Progenitor cell of endocrine pancreas (in vitro differentiated cells): ENCODE results near the gene DHX40. TPM values are rescaled to one million over a fixed set of nuclear protein-coding genes. Genes with fewer than 3 reads are reported as not detected.
"Not testable (repeated sequence)": the region's sequence is repeated elsewhere in the genome, so short reads cannot be mapped to it uniquely, and the experiment has no call there.

Source experiments
- DNase-seq: peaks from one replicate; pipeline ENCODE4 v3.0.0; 2021; ENCODE audit warnings: low spot score; ENCODE audit not compliant: unreplicated experiment
- H3K27ac Mint-ChIP-seq: 2 replicates; pipeline ENCODE4 v1.8.0; 2021; ENCODE audit warnings: mild to moderate bottlenecking, moderate library complexity, mixed read lengths
- H3K27me3 Mint-ChIP-seq: 2 replicates; pipeline ENCODE4 v1.8.0; 2021; ENCODE audit warnings: mixed read lengths
- H3K36me3 Mint-ChIP-seq: 2 replicates; pipeline ENCODE4 v1.8.0; 2022; ENCODE audit warnings: mixed read lengths; ENCODE audit not compliant: insufficient read depth
- H3K4me1 Mint-ChIP-seq: 2 replicates; pipeline ENCODE4 v1.8.0; 2021; ENCODE audit warnings: low read depth, mixed read lengths
- H3K4me3 Mint-ChIP-seq: 2 replicates; pipeline ENCODE4 v1.8.0; 2021; ENCODE audit warnings: low read depth, mild to moderate bottlenecking, moderate library complexity, mixed read lengths
- H3K9me3 Mint-ChIP-seq: 2 replicates; pipeline ENCODE4 v1.8.0; 2021; ENCODE audit warnings: low read depth, mixed read lengths
- total RNA-seq: library from RNA; stranded (reverse); gene quantifications from 2 replicates; pipeline ENCODE4 v1.2.1, GENCODE V29; 2021
- TF ChIP-seq, protein P1 (sequence below): fragments of 200-600 bp; sonication (generic); IDR thresholded peaks from one replicate; pipeline ENCODE4 v1.5.0; 2021; ENCODE audit warnings: antibody characterized with exemption, mild to moderate bottlenecking; ENCODE audit not compliant: unreplicated experiment

DHX40 gene
- total RNA-seq, 1 donor from 2014 or later = 67.9 TPM

DNA sequence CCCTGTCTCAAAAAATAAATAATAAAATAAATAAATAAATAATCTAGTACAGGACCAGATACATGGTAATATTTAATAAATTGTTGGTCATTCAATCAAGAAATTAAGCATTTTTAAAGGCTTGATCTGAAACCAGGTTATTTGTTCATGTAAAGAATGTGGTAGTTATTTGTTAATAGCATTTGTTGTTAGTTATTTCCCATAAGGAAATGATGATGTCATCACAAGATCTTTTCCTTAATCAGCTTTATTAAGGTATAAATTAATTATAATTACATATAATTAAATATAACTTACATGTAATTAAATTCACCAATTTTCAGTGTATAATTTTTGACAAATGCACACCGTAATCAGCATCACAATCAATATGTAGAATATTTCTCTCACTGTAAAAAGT lies 19.5 kb upstream of the DHX40 start:
- H3K36me3 Mint-ChIP-seq = no peaks in the 10 kb centered on the region
- H3K4me1 Mint-ChIP-seq = peaks cover 3% of the 10 kb centered on the region
- H3K27me3 Mint-ChIP-seq = peaks cover 2% of the 10 kb centered on the region
- H3K27ac Mint-ChIP-seq = no peak overlapping the region
- no peaks in the 10 kb centered on the region for H3K9me3 Mint-ChIP-seq
- TF ChIP-seq, protein P1, sequence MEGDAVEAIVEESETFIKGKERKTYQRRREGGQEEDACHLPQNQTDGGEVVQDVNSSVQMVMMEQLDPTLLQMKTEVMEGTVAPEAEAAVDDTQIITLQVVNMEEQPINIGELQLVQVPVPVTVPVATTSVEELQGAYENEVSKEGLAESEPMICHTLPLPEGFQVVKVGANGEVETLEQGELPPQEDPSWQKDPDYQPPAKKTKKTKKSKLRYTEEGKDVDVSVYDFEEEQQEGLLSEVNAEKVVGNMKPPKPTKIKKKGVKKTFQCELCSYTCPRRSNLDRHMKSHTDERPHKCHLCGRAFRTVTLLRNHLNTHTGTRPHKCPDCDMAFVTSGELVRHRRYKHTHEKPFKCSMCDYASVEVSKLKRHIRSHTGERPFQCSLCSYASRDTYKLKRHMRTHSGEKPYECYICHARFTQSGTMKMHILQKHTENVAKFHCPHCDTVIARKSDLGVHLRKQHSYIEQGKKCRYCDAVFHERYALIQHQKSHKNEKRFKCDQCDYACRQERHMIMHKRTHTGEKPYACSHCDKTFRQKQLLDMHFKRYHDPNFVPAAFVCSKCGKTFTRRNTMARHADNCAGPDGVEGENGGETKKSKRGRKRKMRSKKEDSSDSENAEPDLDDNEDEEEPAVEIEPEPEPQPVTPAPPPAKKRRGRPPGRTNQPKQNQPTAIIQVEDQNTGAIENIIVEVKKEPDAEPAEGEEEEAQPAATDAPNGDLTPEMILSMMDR = no peak
- no peak overlapping the region for H3K4me3 Mint-ChIP-seq
- DNase-seq = no peak

DNA sequence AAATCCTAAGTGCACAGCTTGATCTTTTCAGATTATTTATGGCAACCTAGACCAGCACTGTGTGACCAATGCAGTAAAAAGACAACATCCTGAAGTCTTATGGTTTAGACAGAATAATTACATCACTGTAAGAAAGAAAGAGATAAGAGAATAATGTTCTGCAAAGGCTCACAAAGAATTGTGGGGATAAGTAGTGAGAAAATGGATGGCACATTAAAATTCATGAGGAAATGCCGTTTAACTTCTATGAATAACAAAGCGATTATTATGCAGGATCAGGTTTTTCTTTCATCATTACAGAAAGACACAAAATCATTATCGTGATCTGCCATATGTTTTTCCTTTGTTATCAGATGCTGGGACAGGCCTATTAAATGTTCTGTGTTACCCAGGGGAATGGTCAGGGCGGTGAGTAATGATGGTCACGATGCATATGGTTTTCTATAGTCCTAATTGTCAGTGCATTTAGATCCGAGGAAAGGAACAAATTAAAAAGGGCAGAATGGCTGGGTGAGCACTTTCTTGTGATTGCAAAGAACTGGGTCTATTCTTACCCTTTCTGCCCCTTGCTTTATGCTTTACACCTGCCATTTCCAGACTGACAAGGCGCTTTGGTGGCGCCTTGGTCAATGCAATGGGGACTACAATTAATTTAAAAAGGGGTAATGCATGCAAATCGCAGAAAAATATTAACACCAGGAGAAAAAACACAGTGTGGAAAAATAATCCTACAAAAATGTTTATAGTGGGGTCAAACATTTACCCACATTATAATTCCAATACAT lies 18.1 kb upstream of the DHX40 start:
- H3K4me1 Mint-ChIP-seq = peaks cover 3% of the 10 kb centered on the region
- no peak overlapping the region for H3K27ac Mint-ChIP-seq
- TF ChIP-seq, protein P1 = no peak
- H3K9me3 Mint-ChIP-seq = no peaks in the 10 kb centered on the region
- H3K4me3 Mint-ChIP-seq = no peak overlapping the region
- DNase-seq = no peak
- H3K27me3 Mint-ChIP-seq = peaks cover 2% of the 10 kb centered on the region
- H3K36me3 Mint-ChIP-seq = no peaks in the 10 kb centered on the region

DNA sequence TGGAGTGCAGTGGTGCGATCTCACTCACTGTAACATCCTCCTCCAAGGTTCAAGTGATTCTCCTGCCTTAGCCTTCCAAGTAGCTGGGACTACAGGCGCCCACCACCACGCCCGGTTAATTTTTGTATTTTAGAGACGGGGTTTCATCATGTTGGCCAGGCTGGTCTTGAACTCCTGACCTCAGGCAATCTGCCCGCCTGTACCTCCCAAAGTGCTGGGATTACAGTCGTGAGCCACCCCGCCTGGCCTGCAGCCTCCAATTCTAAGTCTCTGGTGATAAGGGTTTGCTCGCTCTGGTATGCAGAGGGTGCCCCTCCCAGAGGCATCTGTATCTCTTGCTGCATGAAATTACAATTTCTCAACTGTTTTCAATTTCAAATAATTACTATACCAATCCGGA lies 16.4 kb upstream of the DHX40 start:
- not testable (repeated sequence) for H3K27me3 Mint-ChIP-seq

DNA sequence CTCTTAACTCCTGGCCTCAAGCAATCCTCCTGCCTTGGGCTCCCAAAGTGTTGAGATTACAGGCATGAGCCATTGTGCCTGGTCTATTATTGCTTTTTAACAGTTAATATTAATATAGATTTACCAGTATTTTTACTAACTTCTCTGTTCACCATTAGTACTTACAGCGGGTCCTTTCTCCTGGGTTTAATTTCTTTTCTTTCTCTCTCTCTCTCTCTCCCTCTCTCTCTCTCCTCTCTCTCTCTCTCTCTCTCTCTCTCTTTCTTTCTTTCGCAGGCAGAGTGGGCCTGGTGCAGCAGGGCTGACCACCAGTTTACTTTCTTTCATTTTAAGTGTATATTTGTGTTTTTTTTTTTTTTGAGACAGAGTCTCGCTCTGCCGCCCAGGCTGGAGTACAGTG lies 14.7 kb upstream of the DHX40 start:
- TF ChIP-seq, protein P1 = no peak
- peaks cover 3% of the 10 kb centered on the region for H3K4me1 Mint-ChIP-seq
- H3K36me3 Mint-ChIP-seq = no peaks in the 10 kb centered on the region
- H3K9me3 Mint-ChIP-seq = no peaks in the 10 kb centered on the region
- H3K4me3 Mint-ChIP-seq = no peak overlapping the region
- H3K27ac Mint-ChIP-seq = no peak overlapping the region
- DNase-seq = no peak
- H3K27me3 Mint-ChIP-seq = no peaks in the 10 kb centered on the region

More for the DNA sequence above, 16.4 kb upstream of the DHX40 start:
- not testable (repeated sequence) for H3K4me3 Mint-ChIP-seq, H3K27ac Mint-ChIP-seq, H3K9me3 Mint-ChIP-seq, H3K4me1 Mint-ChIP-seq, H3K36me3 Mint-ChIP-seq, DNase-seq

DNA sequence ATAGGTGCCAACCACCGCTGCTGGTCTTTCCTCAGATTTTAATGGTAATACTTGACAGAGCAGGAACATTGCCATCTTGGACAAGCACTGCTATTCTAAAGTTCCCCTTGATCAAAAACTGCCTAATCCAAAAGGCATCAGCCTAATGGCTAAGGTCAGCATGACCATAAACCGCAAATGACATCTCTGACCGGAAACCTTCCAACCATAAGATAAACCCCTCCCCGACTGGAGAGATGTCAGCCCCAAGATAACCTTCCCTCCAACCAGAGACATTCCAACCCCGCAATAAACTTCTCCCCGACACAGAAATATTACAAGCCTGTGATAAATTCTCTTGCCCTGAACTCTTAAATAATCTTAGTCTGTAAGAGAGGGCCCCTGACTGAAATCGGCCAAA lies 7.4 kb upstream of the DHX40 start:
- peak overlapping the region; percentile 15 for H3K27ac Mint-ChIP-seq
- H3K9me3 Mint-ChIP-seq = no peaks in the 10 kb centered on the region
- H3K27me3 Mint-ChIP-seq = no peaks in the 10 kb centered on the region
- no peak overlapping the region for H3K4me3 Mint-ChIP-seq
- H3K36me3 Mint-ChIP-seq = no peaks in the 10 kb centered on the region
- TF ChIP-seq, protein P1 = no peak
- DNase-seq = no peak
- no peaks in the 10 kb centered on the region for H3K4me1 Mint-ChIP-seq

DNA sequence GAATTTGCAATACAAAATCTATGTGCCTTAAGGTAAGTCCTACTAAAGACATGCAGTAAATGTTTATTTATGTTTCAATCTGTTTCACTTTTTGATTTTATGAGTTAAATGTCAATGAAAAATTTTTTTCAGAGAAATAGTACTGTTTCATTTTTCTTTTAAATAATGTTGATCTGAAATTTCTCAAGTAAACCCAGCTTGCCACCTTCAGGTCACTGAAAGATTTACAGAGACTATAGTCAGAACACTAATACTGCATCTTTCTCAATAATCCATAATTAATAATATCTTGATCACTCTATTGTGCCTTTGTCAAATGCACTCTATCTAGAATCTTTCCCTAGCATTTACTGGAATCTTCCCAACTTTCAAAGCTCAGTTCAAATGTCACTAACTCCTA lies 6.5 kb upstream of the DHX40 start:
- Mint-ChIP-seq H3K4me3 (no peak overlapping the region), H3K4me1 (no peaks in the 10 kb centered on the region), H3K27me3 (no peaks in the 10 kb centered on the region), H3K27ac (no peak overlapping the region), H3K9me3 (no peaks in the 10 kb centered on the region), H3K36me3 (no peaks in the 10 kb centered on the region)
- no peak for DNase-seq
- TF ChIP-seq, protein P1 = peak; percentile 38
